Left ventricle myocardium inferior (tissue), 1 donor: ENCODE data around the gene PPFIBP2. TPM values are rescaled to one million over a fixed set of nuclear protein-coding genes. Genes with fewer than 3 reads are reported as not detected.
A peak's percentile ranks its signal among the peaks of the same experiment; 100 is the strongest.

Experiments used
- DNase-seq: peaks from one replicate; pipeline ENCODE4 v3.0.0-alpha.2; 2020
- H3K27ac ChIP-seq: fragments of 200-600 bp; replicated peaks from 2 replicates; pipeline ENCODE4 v1.8.0; 2021
- H3K27me3 ChIP-seq: fragments of 200-600 bp; 2 replicates; pipeline ENCODE4 v1.8.0; 2021; ENCODE audit warnings: low read depth
- H3K36me3 ChIP-seq: fragments of 200-600 bp; 2 replicates; pipeline ENCODE4 v1.8.0; 2021
- H3K4me1 ChIP-seq: fragments of 200-600 bp; 2 replicates; pipeline ENCODE4 v1.8.0; 2021
- H3K4me3 ChIP-seq: fragments of 200-600 bp; 2 replicates; pipeline ENCODE4 v1.8.0; 2021; ENCODE audit warnings: mild to moderate bottlenecking, moderate library complexity
- H3K9me3 ChIP-seq: fragments of 200-600 bp; replicated peaks from 2 replicates; pipeline ENCODE4 v1.8.0; 2021
- intact Hi-C: fragments of 100-400 bp; cut with micrococcal nuclease; formaldehyde crosslinking; loops from one replicate; pipeline ENCODE4 v1.11.0; 2022
- total RNA-seq: library from RNA; stranded (reverse); fragmentation: NEBNext Ultra II Directional; extraction: Animal tissue kit (Norgen Biotek cat#: 25700); gene quantifications from one replicate; pipeline ENCODE4 v1.2.1, GENCODE V29; 2021
- TF ChIP-seq, protein P1 (sequence below): fragments of 200-600 bp; IDR thresholded peaks from 2 replicates; pipeline ENCODE4 v1.8.0; 2021; ENCODE audit warnings: antibody characterized with exemption, mild to moderate bottlenecking, borderline replicate concordance
- donor health status: DM: no; HTN: yes; CAD: no; lungs with severe emphysema.

The PPFIBP2 gene
- total RNA-seq, 1 donor from 2014 or later, result 19.2 TPM

DNA sequence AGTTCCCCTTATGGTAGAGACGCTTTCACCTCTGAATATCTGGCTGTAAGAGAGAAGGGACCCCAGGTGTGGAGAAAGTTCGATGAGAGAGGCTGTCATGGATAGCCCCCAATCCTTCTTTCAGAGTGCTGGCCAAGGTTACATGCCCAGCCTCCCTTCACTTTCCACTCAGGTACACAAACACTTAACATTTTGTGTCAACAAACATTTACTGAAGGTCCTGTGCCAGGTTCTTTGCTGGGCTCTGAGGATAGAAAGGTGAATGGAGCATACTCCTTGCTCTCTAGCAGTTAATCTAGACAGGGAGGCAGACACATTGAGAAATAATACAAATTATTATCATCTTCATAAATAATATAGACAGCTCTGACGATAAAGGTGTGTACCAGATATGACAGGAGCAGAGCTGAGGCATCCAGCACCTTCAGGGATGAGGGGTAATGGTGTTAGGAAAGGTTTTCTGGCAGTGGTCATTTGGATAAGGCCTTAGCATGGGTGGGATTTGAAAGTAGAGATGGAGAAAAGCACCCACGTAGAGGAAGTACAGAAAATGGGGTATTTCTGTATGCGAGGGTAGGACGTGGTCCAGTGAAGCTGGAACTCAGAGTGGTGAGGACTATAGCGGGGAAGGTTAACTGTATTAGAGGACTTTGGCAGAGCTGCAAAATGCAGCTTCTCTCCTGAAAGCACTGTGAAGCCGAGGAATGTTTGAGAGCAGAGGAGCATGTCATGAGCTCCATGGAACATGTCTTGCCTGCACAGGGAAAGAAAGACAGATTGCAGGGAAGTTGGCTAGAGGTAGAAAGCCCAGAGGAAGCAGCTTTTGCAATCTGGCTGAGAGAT, 19.6 kb downstream of the PPFIBP2 start:
- DNase-seq, result no peak
- Histone ChIP-seq H3K4me1 (peaks cover 25% of the 10 kb centered on the region), H3K4me3 (no peak overlapping the region), H3K27me3 (no peaks in the 10 kb centered on the region), H3K9me3 (no peaks in the 10 kb centered on the region), H3K27ac (no peak overlapping the region), H3K36me3 (no peaks in the 10 kb centered on the region)
- intact Hi-C loops, result no loop called here
- TF ChIP-seq, protein P1, sequence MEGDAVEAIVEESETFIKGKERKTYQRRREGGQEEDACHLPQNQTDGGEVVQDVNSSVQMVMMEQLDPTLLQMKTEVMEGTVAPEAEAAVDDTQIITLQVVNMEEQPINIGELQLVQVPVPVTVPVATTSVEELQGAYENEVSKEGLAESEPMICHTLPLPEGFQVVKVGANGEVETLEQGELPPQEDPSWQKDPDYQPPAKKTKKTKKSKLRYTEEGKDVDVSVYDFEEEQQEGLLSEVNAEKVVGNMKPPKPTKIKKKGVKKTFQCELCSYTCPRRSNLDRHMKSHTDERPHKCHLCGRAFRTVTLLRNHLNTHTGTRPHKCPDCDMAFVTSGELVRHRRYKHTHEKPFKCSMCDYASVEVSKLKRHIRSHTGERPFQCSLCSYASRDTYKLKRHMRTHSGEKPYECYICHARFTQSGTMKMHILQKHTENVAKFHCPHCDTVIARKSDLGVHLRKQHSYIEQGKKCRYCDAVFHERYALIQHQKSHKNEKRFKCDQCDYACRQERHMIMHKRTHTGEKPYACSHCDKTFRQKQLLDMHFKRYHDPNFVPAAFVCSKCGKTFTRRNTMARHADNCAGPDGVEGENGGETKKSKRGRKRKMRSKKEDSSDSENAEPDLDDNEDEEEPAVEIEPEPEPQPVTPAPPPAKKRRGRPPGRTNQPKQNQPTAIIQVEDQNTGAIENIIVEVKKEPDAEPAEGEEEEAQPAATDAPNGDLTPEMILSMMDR, result no peak

DNA sequence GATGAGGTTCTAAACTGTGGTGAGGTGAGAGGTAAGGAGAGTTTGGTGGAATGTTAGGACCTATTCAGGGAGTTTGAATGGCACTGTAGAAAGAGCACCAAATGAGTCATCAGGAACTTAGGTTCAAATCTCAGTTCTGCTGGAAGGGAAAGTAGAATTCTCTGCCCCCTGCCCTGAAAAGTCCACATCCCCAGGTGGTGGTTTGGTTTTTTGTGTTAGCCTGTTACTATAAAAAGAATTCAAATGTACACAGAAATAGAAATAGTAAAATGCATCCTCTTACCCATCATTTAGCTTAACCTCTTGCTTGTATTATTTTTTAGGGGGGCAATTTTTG, 20.2 kb downstream of the PPFIBP2 start:
- Histone ChIP-seq H3K27ac (no peak overlapping the region), H3K4me1 (peaks cover 31% of the 10 kb centered on the region), H3K4me3 (no peak overlapping the region), H3K9me3 (no peaks in the 10 kb centered on the region), H3K27me3 (no peaks in the 10 kb centered on the region), H3K36me3 (no peaks in the 10 kb centered on the region)
- intact Hi-C loops, result no loop called here
- DNase-seq, result no peak
- TF ChIP-seq, protein P1, result no peak

- DNase-seq, result no peak
- TF ChIP-seq, protein P1, result peak; percentile 34
- Histone ChIP-seq H3K4me1 (peaks cover 35% of the 10 kb centered on the region), H3K27me3 (no peaks in the 10 kb centered on the region), H3K27ac (no peak overlapping the region), H3K9me3 (no peaks in the 10 kb centered on the region), H3K36me3 (no peaks in the 10 kb centered on the region), H3K4me3 (no peak overlapping the region)
- intact Hi-C loops, result no loop called here
These were observed 22.3 kb downstream of the PPFIBP2 start for GRCh38 chr11:7536100-7536499.

DNA sequence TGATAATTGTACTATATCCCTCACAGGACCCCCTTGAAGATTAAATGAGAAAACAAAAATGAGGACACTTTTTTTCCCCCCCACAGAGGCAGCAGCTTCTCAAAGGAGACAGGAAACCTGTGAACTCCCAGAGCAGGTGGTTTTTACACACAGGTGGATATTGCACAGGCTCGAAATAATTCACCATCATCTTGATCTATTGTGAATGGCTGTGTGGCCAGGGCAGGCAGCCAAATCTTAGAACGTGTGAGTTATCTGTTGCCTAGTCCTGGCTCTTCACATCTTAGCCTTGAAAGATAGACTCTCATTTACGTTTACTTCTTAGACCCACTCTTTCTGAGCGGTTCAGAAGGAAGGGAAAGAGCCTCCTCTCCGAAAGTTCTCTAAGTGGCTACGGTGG, 23.5 kb downstream of the PPFIBP2 start:
- H3K36me3 ChIP-seq, result no peaks in the 10 kb centered on the region
- TF ChIP-seq, protein P1, result no peak
- peaks cover 35% of the 10 kb centered on the region for H3K4me1 ChIP-seq
- H3K27ac ChIP-seq, result no peak overlapping the region
- H3K27me3 ChIP-seq, result no peaks in the 10 kb centered on the region
- intact Hi-C loops, result no loop called here
- no peak for DNase-seq
- no peaks in the 10 kb centered on the region for H3K9me3 ChIP-seq
- no peak overlapping the region for H3K4me3 ChIP-seq

DNA sequence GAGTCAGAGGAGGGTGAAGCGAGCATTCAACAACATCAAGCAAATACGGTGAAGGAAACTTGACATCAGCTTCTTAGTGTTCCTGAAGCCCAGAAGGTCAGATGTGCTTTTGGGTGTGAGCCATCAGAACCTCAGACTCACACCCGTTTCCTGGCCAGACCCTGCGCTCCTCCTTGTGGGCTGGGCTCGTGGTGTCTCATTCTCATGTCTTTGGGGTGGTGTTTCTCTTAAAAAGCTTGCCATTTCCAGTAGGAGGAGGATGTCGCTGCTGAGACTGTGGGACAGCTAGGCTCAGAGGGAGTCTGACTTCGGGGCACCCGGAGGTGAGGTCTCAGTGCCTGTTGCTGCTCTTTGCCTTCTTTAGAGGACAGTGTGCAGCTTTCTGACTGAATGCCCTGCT, 24.2 kb downstream of the PPFIBP2 start:
- H3K36me3 ChIP-seq, result no peaks in the 10 kb centered on the region
- TF ChIP-seq, protein P1, result no peak
- peaks cover 38% of the 10 kb centered on the region for H3K4me1 ChIP-seq
- peak overlapping the region; percentile 25 for H3K4me3 ChIP-seq
- H3K9me3 ChIP-seq, result no peaks in the 10 kb centered on the region
- peak overlapping the region; percentile 65 for H3K27ac ChIP-seq
- H3K27me3 ChIP-seq, result no peaks in the 10 kb centered on the region
- DNase-seq, result peak; percentile 32
- intact Hi-C loops, result no loop called here
